Spleen (tissue), 7 donors: ENCODE measurements around the gene FAAP100.

Source experiments
- POLR2A ChIP-seq, 3 donors: fragments of 450-650 bp; IDR thresholded peaks; one replicate each; pipeline ENCODE4 v1.5.1; 2017; ENCODE audit warnings: antibody characterized with exemption in 3 of 3, mild to moderate bottlenecking in 1 of 3
- POLR2AphosphoS5 ChIP-seq, 3 donors: sonication (generic); formaldehyde crosslinking; IDR thresholded peaks; one replicate each; pipeline ENCODE4 v1.5.1; 2017; ENCODE audit warnings: antibody characterized with exemption in 3 of 3
- TF ChIP-seq, protein P1 (sequence below), 11 experiments: fragments of 200-600 bp in 7 of 11; fragments of 450-650 bp in 4 of 11; sonication (generic) in 4 of 11; IDR thresholded peaks in 8 of 11; conservative IDR thresholded peaks in 3 of 11; 1 replicate in 7 of 11; 2 replicates in 4 of 11; pipeline versions ENCODE4 v1.4.0 to v1.8.0; 2016 to 2021; ENCODE audit warnings: antibody characterized with exemption in 11 of 11, inconsistent platforms in 4 of 11, mild to moderate bottlenecking in 1 of 11
- donor health status: DM: no; HTN: no; CAD: no; lungs with moderate emphysema.
- donor health status: DM: no; HTN: no; CAD: no.
- donor health status: DM: no; HTN: no; CAD: no.

DNA sequence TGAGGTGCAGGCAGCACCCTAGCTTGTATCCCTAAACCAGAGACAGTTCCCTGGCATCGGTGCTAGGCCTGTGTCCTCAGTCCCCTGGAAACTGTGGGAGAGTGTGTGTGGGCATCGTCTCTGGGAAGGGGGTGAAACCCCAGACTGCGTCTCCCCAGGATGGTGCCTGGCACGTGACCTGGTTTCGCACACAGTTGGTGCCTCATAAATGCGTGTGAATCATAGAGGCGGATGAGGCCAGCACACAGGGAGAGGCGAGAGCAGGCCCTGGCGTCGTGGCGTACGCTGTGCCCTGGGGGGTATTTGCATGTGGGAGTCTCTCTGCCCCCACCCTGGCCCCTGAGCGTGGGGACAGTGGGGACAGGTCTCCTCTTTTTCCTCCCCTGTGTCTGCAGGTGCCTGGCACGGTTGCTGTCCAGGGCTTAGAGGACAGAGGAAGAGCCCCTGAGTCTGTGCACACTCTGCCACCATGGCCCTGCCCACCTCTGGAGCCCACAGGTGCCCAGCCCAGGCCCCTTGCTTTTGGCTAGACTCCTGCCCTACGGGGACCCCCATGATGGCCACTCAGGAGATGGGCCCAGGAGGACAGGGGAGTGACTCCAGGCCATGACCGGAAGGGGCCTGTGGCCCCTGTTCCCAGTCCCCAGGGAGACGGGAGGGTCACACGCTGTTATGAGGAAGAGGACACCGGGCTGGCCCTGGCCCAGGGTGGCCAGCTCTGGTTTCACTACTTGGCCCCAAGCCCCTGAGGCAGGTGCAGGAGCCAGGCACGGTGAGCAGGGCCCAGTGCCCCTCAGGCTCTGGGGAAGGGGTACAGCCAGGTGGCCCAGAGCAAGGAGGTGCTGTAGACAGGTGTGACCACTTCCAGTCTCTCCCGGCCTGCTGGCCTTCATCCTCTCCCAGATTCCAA, 25.2 kb downstream of the FAAP100 start:
- no peak for TF ChIP-seq POLR2AphosphoS5 (IDR thresholded peaks at IDR 0.05)
- TF ChIP-seq, protein P1, sequence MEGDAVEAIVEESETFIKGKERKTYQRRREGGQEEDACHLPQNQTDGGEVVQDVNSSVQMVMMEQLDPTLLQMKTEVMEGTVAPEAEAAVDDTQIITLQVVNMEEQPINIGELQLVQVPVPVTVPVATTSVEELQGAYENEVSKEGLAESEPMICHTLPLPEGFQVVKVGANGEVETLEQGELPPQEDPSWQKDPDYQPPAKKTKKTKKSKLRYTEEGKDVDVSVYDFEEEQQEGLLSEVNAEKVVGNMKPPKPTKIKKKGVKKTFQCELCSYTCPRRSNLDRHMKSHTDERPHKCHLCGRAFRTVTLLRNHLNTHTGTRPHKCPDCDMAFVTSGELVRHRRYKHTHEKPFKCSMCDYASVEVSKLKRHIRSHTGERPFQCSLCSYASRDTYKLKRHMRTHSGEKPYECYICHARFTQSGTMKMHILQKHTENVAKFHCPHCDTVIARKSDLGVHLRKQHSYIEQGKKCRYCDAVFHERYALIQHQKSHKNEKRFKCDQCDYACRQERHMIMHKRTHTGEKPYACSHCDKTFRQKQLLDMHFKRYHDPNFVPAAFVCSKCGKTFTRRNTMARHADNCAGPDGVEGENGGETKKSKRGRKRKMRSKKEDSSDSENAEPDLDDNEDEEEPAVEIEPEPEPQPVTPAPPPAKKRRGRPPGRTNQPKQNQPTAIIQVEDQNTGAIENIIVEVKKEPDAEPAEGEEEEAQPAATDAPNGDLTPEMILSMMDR (IDR thresholded peaks at IDR 0.05 in 8 of 11, conservative IDR thresholded peaks at IDR 0.05 in 3 of 11), result no peak
- no peak for TF ChIP-seq POLR2A (IDR thresholded peaks at IDR 0.05)
